Measurements from ENCODE around the gene CA9. TPM values are rescaled to one million over a fixed set of nuclear protein-coding genes. Genes with fewer than 3 reads are reported as not detected.

The CA9 gene
- polyA plus RNA-seq, 12 donors = 0.42 to 6.9 (median 0.75) TPM; not detected in 2

DNA sequence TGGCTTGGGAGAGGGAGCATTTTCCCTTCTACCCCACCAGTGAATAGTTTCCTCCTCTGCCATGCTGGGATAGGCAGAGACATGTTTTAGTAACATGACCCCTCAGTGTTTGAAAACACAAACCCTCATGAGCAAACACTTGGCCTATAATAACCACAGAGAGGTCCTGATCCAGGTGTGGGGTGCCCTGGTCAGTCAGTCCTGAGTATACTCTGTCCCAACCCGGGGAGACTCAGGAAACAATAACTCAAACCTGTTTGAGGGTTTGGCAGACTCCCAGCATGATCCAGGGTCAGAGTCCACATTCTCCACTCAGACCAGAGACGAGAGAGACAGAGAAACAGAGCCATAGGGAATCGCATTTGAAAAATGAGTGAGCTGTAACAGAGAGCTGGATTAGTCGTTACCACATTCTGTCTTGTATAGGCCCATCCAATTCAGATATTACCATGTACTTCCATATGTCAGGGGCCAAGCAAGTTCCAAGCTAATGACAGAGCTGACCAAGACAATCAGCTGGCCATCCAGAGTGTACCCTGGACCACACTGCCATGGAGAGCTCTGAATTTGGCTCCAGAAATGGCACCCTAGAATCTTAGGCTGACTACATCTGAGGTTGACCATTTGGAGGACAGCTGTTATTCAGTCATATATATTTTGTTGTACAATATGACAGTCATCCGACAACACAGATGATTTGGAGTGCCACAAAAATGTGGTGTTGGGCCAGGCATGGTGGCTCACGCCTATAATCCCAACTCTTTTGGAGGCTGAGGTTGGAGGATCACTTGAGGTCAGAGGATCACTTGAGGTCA, 4.2 kb upstream of the CA9 start:
- DNase-seq = no peak

DNA sequence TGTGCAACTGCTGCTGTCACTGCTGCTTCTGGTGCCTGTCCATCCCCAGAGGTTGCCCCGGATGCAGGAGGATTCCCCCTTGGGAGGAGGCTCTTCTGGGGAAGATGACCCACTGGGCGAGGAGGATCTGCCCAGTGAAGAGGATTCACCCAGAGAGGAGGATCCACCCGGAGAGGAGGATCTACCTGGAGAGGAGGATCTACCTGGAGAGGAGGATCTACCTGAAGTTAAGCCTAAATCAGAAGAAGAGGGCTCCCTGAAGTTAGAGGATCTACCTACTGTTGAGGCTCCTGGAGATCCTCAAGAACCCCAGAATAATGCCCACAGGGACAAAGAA, 265 bp downstream of the CA9 start:
- no peak for DNase-seq

DNA sequence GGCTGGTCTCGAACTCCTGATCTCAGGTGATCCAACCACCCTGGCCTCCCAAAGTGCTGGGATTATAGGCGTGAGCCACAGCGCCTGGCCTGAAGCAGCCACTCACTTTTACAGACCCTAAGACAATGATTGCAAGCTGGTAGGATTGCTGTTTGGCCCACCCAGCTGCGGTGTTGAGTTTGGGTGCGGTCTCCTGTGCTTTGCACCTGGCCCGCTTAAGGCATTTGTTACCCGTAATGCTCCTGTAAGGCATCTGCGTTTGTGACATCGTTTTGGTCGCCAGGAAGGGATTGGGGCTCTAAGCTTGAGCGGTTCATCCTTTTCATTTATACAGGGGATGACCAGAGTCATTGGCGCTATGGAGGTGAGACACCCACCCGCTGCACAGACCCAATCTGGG, 1.5 kb downstream of the CA9 start:
- DNase-seq = no peak

DNA sequence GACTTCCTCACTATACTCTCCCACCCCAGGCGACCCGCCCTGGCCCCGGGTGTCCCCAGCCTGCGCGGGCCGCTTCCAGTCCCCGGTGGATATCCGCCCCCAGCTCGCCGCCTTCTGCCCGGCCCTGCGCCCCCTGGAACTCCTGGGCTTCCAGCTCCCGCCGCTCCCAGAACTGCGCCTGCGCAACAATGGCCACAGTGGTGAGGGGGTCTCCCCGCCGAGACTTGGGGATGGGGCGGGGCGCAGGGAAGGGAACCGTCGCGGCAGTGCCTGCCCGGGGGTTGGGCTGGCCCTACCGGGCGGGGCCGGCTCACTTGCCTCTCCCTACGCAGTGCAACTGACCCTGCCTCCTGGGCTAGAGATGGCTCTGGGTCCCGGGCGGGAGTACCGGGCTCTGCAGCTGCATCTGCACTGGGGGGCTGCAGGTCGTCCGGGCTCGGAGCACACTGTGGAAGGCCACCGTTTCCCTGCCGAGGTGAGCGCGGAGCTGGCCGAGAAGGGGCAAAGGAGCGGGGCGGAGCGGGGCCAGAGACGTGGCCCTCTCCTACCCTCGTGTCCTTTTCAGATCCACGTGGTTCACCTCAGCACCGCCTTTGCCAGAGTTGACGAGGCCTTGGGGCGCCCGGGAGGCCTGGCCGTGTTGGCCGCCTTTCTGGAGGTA, 2.1 kb downstream of the CA9 start:
- DNase-seq = no peak

DNA sequence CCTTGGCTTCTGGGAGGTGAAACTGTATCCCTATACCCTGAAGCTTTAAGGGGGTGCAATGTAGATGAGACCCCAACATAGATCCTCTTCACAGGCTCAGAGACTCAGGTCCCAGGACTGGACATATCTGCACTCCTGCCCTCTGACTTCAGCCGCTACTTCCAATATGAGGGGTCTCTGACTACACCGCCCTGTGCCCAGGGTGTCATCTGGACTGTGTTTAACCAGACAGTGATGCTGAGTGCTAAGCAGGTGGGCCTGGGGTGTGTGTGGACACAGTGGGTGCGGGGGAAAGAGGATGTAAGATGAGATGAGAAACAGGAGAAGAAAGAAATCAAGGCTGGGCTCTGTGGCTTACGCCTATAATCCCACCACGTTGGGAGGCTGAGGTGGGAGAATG, 5.4 kb downstream of the CA9 start:
- DNase-seq = no peak

DNA sequence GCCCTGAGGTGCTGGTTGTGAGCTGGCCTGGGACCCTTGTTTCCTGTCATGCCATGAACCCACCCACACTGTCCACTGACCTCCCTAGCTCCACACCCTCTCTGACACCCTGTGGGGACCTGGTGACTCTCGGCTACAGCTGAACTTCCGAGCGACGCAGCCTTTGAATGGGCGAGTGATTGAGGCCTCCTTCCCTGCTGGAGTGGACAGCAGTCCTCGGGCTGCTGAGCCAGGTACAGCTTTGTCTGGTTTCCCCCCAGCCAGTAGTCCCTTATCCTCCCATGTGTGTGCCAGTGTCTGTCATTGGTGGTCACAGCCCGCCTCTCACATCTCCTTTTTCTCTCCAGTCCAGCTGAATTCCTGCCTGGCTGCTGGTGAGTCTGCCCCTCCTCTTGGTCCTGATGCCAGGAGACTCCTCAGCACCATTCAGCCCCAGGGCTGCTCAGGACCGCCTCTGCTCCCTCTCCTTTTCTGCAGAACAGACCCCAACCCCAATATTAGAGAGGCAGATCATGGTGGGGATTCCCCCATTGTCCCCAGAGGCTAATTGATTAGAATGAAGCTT, 6.1 kb downstream of the CA9 start:
- DNase-seq = no peak

DNA sequence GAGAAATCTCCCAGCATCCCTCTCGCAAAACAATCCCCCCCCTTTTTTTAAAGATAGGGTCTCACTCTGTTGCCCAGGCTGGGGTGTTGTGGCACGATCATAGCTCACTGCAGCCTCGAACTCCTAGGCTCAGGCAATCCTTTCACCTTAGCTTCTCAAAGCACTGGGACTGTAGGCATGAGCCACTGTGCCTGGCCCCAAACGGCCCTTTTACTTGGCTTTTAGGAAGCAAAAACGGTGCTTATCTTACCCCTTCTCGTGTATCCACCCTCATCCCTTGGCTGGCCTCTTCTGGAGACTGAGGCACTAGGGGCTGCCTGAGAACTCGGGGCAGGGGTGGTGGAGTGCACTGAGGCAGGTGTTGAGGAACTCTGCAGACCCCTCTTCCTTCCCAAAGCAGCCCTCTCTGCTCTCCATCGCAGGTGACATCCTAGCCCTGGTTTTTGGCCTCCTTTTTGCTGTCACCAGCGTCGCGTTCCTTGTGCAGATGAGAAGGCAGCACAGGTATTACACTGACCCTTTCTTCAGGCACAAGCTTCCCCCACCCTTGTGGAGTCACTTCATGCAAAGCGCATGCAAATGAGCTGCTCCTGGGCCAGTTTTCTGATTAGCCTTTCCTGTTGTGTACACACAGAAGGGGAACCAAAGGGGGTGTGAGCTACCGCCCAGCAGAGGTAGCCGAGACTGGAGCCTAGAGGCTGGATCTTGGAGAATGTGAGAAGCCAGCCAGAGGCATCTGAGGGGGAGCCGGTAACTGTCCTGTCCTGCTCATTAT, 6.8 kb downstream of the CA9 start:
- no peak for DNase-seq

DNA sequence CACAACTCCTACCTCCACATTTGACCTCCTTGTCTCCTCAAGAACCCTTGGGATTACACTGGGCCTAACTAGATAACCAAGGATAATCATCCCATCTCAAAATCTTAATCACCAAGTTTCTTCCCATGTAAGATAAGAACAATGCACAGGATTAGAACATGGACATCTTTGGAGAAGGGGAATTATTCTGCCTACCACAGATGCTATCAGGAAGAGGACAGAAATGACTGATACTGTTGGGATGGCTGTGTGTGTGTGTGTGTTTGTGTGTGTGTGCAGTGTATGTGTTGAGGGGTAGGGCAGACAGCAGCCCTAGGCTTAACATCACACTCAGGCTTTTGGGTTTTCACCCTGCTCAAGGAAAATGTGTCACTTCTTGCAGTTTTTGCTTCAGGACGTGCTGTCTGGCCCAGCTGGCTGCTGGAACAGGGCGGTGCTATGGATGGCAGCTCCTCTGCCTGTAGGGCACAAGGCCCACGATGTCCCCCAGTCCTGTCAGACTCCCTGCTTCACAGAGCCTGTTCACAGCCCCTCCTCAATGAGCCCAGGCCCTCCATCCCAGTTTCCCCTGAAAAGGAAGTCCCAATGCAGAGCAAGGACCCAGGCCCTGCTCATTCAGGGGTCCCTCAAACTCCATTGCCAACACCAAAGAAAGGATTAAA, 7.7 kb downstream of the CA9 start:
- DNase-seq = no peak

DNA sequence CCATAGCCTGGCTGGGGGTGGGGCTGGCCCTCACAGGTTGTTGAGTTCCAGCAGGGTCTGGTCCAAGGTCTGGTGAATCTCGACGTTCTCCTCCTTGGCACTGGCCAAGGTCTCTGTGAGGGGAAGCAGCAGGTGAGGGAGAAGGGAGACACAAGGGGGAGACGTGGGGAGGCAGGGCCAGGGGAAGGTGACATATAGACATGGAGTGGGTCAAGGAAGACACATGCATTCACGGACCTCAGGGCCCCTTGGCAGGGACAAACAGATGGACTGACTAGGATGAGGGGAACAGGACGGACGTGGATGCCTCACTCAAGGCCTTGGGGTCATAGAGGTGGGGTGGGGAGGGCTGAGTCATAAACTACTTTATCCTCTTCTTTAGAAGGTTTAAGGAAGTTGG, 8.3 kb downstream of the CA9 start:
- no peak for DNase-seq

DNA sequence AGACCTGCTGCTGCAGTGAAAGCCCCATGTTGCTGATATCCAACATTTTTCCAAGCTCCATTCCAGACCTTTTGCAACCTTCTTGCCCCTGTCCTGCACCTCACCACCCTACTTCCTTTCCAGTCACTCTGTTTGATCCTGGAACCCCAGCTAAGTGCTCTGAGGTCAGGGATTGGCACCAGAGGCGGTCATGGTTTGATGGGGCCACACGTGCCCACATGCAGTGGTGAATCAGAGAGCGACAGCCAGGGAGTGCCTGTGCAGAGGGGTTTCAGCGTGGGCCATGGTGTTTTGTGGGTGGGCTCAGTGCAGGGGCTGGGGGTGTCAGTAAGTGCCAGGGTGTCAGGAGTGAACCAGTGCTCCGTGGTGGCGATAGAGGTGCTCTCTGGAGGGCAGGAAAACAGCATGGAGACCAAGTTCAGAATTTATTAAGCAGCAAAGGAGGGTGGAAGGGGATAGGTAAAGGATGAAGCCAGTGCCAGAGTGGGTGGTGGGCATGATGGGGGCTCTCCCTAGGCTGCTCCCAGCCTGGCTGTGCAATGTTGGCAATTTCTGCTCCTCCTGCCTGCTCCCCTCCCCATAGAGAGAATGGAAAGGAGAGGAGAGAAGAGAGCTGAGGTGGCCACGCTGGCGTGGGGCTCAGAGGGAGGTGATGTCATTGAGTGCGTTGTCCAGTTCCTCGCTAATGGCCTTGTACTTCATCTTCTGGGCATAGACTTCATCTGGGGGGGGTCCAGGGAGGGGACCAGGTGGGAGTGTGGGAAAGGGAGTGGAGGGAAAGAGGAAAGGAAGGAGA, 9.0 kb downstream of the CA9 start:
- no peak for DNase-seq

DNA sequence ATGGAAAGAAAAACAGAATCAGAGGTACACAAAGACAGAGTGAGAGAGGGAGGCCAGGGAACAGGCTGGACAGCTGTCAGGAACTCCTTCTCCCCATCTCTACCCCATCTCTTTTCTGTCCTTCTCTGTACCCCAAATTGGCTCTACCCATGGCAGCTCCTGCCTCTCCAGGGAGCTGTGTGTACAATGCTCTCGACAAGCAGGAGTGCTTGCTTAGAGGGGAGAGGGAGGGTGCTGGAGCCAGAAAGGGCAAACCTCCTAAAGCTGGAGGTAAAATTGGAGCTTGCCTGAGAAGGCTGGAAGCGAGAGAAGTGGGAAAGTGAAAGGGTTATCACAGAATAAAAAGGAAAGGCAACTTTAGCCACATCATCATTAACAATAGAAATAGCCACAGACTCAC, 9.6 kb downstream of the CA9 start:
- no peak for DNase-seq

DNA sequence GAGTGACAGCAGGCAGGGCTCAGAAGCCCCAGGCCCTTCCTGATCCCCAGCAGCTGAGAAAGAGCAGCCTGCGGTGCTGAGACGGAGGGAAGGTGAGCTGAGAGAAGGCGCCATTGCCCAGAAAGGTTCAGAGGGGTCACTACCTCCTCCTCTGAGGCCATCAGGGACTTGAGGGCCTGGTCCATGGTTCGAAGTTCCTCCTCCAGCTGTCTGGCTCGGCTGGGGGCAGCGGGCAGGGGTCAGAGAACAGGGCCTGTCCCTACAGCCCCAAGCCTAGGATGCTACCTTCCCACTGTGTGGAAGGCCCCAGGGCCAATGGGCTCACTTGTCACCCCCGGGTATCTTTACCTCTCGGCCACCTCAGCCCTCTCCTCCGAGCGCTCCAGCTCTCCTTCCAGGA, 11.2 kb downstream of the CA9 start:
- DNase-seq = no peak

DNA sequence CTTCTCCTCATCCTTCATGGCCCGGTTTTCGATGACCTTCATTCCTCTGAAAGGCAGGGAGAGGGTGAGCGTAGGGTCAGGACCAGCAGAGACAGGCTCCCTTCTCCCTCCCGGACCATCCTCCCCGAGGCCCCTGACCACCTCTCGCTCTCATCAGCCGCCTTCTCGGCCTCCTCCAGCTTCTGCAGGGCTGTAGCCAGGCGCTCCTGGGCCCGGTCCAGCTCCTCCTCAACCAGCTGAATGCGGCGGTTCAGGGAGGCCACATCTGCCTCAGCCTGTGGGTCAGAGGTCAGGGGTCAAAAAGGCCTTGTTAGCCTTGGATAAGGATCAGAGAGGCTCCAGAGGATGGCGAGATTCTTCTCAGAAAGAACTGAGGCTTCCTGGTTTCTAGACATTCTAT, 11.8 kb downstream of the CA9 start:
- DNase-seq = no peak

DNA sequence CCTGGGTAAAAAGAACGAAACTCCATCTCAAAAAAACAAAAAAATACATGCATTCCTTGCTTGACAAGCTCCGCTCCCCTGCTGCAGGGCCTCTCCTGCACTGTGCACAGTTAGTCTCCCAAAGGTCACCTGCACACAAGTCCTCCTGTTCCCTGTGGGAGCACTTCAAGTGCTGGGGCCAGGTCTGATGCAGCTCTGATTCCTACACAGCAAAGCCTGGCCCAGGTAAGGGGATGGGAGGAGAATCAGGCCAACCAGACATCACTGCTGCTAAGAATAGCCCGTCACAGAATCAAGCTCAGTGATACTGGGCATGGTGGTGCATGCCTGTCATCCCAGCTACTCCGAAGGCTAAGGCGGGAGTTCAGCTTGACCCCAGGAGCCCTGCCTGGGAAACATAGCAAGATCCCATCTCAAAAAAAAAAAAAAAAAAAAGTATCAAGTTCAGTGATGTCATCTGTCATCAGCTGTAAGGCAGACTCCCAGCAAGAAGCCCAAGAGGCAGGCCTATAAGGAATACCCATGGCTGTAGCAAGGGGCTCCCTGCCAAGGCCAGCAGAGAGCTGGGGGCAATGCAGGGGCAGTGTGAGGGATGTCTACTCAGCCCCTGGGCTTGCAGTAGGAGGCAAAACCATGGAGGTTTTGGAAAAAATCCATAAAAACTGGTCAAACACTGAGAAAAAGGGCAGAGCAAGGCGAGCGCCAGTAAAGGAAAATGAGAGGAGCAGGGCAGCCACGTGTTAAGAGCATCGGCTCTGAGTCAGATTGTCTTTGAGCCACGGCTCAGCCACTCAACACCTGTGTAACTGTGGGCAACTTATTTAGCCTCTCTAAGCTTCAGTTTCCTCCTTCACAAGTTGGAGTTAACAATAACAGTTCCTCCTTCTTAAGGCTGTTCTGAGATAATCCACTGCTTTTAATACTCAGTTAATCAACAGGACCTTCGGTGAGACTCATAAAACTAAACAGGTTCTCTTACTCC, 12.8 kb downstream of the CA9 start:
- no peak for DNase-seq

DNA sequence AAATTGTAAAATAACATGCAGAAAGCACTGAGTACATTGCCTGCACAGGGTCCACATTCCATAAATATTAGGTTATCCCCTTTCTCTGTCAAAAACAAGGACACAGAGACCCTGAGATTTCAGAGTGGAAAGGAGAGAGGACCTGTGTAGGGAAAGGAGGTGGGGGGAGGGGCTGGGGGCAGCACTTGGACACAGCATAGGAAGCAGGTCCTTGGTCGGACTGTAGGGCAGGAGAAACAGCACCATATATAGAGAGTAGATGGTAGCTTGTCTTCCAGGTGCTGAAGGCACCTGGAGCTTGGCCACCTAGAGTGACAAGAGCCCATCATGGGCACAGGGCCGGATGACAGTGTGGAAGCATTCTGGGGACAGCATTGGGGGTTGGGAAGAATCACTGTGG, 13.6 kb downstream of the CA9 start:
- no peak for DNase-seq

DNA sequence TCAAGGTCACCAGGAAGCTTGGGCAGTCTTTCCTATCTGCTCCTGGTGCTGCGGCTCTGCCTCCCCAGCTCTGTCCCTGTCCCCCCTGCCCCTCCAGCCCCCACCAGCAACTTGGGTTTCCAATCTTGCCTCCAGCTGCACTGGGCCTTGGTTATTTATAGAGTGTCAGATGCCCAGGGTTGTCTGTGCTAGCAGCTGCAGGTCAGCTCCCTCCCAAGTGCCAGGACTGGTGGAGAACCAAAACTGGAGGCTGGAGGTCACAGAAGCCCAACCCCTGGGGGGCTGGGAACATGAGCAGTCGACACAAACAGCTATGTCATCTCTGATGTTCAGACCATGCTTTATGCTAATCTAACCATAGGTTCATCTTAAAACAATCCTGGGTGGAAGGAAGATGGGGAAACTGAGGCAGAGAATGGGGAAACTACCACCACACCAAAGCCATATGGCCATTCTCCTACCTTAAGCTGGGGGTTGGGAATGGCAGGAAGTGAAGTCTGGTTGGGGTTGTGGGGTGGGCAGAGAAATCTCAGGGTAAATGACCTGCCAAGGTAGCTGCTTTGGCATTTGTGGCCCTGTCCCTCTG, 14.3 kb downstream of the CA9 start:
- no peak for DNase-seq

DNA sequence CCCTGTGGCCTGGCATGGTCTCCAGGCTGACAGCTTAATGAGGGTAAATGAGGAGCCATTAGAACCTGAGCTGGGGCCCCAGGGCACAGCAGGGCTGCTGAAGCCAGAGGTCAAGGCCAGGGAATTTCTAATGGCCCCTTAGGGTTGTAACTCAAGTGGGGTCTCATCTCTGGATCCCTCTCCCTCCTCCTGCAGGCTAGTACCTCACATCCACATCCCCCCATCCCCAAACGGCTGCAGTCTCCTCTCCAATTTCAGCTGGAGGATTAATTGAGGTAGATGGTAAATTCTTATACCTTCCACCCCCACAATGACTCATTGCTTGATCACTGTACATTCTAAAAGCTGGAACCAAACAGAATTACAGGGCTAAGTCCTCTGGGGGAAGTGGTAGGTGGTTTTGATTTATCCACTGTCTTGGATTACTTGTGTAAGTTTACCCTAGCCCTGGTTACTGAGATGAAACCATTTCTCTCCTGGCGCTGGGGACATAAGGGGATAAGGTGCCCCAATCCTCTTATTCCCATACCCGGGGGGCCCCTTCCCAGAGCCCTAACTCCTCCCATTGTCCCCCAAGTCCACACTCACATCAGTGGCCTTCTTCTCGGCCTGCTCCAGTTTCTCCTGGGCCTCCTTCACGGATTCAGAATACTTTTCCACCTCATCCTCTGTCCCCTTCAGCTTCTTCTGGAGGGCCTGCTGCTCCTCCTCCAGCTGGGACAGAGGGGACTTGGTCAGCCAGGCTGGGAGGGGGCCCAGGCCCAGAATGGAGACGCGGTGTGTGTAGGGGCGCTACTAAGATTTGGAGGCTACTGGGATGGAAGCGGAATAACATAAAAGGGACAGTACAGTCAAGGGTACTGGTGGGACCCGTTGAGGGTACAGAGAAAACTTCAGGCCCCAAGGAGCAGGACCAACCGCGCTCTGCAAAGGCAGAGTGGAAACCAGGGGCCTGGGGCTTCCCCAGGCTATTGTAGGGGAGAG, 15.1 kb downstream of the CA9 start:
- no peak for DNase-seq

Data from muscle of arm (tissue), 12 donors.